SK-N-SH treated with all-trans-retinoic acid at 6 μM for 48 hours (cell line): ENCODE measurements around the gene GANC.

Experiments
- CREB5 ChIP-seq: fragments of 250-450 bp; sonication (Bioruptor Pico); IDR thresholded peaks from 2 replicates; pipeline ENCODE4 v1.5.1; 2020; ENCODE audit warnings: low read depth, mild to moderate bottlenecking, moderate library complexity
- GLIS3 ChIP-seq: fragments of 250-450 bp; sonication (Bioruptor Pico); IDR thresholded peaks from 2 replicates; pipeline ENCODE4 v1.5.0; 2020; ENCODE audit warnings: mild to moderate bottlenecking, moderate library complexity
- PATZ1 ChIP-seq: fragments of 250-450 bp; sonication (Bioruptor Pico); IDR thresholded peaks from 2 replicates; pipeline ENCODE4 v1.8.0; 2020; ENCODE audit warnings: mild to moderate bottlenecking, moderate library complexity, borderline replicate concordance
- ZFP30 ChIP-seq: fragments of 450-650 bp; formaldehyde crosslinking; IDR thresholded peaks from 2 replicates; pipeline ENCODE4 v1.5.0; 2022; ENCODE audit warnings: mild to moderate bottlenecking, moderate library complexity

GRCh38 chr15:42345504-42345903 is 72.5 kb downstream of the GANC start:
- TF ChIP-seq PATZ1 (CRISPR knock-in tag) (no peak), GLIS3 (no peak), CREB5 (CRISPR knock-in tag) (no peak), ZFP30 (CRISPR knock-in tag) (no peak)
